ENCODE results near the gene SAPCD2. TPM values are rescaled to one million over a fixed set of nuclear protein-coding genes. Genes with fewer than 3 reads are reported as not detected.

The SAPCD2 gene
- polyA plus RNA-seq, 1 donor: 12.1 TPM

GRCh38 chr9:137020771-137021567 is 49.4 kb downstream of the SAPCD2 start:
- Histone ChIP-seq H3K27ac (ENCODE audit: low read length) (no peak overlapping the region), H3K9me3 (ENCODE audit: control insufficient read depth, low read depth, low read length) (peaks cover 35% of the 10 kb centered on the region), H3K36me3 (ENCODE audit: control insufficient read depth, insufficient read depth, low read length) (peaks cover 10% of the 10 kb centered on the region), H3K27me3 (ENCODE audit: control insufficient read depth, insufficient read depth, low read length) (no peaks in the 10 kb centered on the region), H3K4me1 (ENCODE audit: control insufficient read depth, insufficient read depth, low read length) (peaks cover 21% of the 10 kb centered on the region), H3K4me3 (ENCODE audit: low read length) (no peak overlapping the region)
- no CpG with 5 or more reads among the region's 32 CpGs for WGBS (ENCODE audit: insufficient coverage, low lambda C conversion rate)
- DNase-seq: no peak

GRCh38 chr9:137019891-137020683 is 50.3 kb downstream of the SAPCD2 start:
- no peak overlapping the region for H3K27ac ChIP-seq (ENCODE audit: low read length)
- peaks cover 12% of the 10 kb centered on the region for H3K36me3 ChIP-seq (ENCODE audit: control insufficient read depth, insufficient read depth, low read length)
- WGBS (ENCODE audit: insufficient coverage, low lambda C conversion rate): no CpG with 5 or more reads among the region's 34 CpGs
- peaks cover 41% of the 10 kb centered on the region for H3K9me3 ChIP-seq (ENCODE audit: control insufficient read depth, low read depth, low read length)
- H3K27me3 ChIP-seq (ENCODE audit: control insufficient read depth, insufficient read depth, low read length): no peaks in the 10 kb centered on the region
- no peak for DNase-seq
- H3K4me3 ChIP-seq (ENCODE audit: low read length): no peak overlapping the region
- H3K4me1 ChIP-seq (ENCODE audit: control insufficient read depth, insufficient read depth, low read length): peaks cover 21% of the 10 kb centered on the region

- Histone ChIP-seq H3K4me1 (ENCODE audit: control insufficient read depth, insufficient read depth, low read length) (peaks cover 21% of the 10 kb centered on the region), H3K36me3 (ENCODE audit: control insufficient read depth, insufficient read depth, low read length) (peaks cover 17% of the 10 kb centered on the region), H3K27ac (ENCODE audit: low read length) (no peak overlapping the region), H3K9me3 (ENCODE audit: control insufficient read depth, low read depth, low read length) (peaks cover 52% of the 10 kb centered on the region), H3K4me3 (ENCODE audit: low read length) (no peak overlapping the region), H3K27me3 (ENCODE audit: control insufficient read depth, insufficient read depth, low read length) (no peaks in the 10 kb centered on the region)
- WGBS (ENCODE audit: insufficient coverage, low lambda C conversion rate): no CpG with 5 or more reads among the region's 36 CpGs
- no peak for DNase-seq
These were observed 51.4 kb downstream of the SAPCD2 start for GRCh38 chr9:137018761-137019559.

GRCh38 chr9:137017791-137018497 is 52.4 kb downstream of the SAPCD2 start:
- Histone ChIP-seq H3K4me3 (ENCODE audit: low read length) (no peak overlapping the region), H3K27ac (ENCODE audit: low read length) (no peak overlapping the region), H3K9me3 (ENCODE audit: control insufficient read depth, low read depth, low read length) (peaks cover 59% of the 10 kb centered on the region), H3K27me3 (ENCODE audit: control insufficient read depth, insufficient read depth, low read length) (no peaks in the 10 kb centered on the region), H3K36me3 (ENCODE audit: control insufficient read depth, insufficient read depth, low read length) (peaks cover 17% of the 10 kb centered on the region), H3K4me1 (ENCODE audit: control insufficient read depth, insufficient read depth, low read length) (peaks cover 16% of the 10 kb centered on the region)
- no CpG with 5 or more reads among the region's 45 CpGs for WGBS (ENCODE audit: insufficient coverage, low lambda C conversion rate)
- no peak for DNase-seq

- Histone ChIP-seq H3K4me3 (ENCODE audit: low read length) (no peak overlapping the region), H3K27me3 (ENCODE audit: control insufficient read depth, insufficient read depth, low read length) (no peaks in the 10 kb centered on the region), H3K36me3 (ENCODE audit: control insufficient read depth, insufficient read depth, low read length) (peaks cover 17% of the 10 kb centered on the region), H3K9me3 (ENCODE audit: control insufficient read depth, low read depth, low read length) (peaks cover 58% of the 10 kb centered on the region), H3K4me1 (ENCODE audit: control insufficient read depth, insufficient read depth, low read length) (peaks cover 7% of the 10 kb centered on the region), H3K27ac (ENCODE audit: low read length) (no peak overlapping the region)
- whole genome bisulfite sequencing (ENCODE audit: insufficient coverage, low lambda C conversion rate): no CpG with 5 or more reads among the region's 28 CpGs
- no peak for DNase-seq
These were observed 53.3 kb downstream of the SAPCD2 start for GRCh38 chr9:137017071-137017470.

- Histone ChIP-seq H3K27me3 (ENCODE audit: control insufficient read depth, insufficient read depth, low read length) (no peaks in the 10 kb centered on the region), H3K9me3 (ENCODE audit: control insufficient read depth, low read depth, low read length) (peaks cover 58% of the 10 kb centered on the region), H3K4me3 (ENCODE audit: low read length) (no peak overlapping the region), H3K27ac (ENCODE audit: low read length) (no peak overlapping the region), H3K4me1 (ENCODE audit: control insufficient read depth, insufficient read depth, low read length) (peaks cover 4% of the 10 kb centered on the region), H3K36me3 (ENCODE audit: control insufficient read depth, insufficient read depth, low read length) (peaks cover 17% of the 10 kb centered on the region)
- no CpG with 5 or more reads among the region's 16 CpGs for WGBS (ENCODE audit: insufficient coverage, low lambda C conversion rate)
- DNase-seq: no peak
These were observed 53.9 kb downstream of the SAPCD2 start for GRCh38 chr9:137016436-137016835.

GRCh38 chr9:137015976-137016375 is 54.4 kb downstream of the SAPCD2 start:
- H3K27ac ChIP-seq (ENCODE audit: low read length): no peak overlapping the region
- no peak overlapping the region for H3K4me3 ChIP-seq (ENCODE audit: low read length)
- H3K27me3 ChIP-seq (ENCODE audit: control insufficient read depth, insufficient read depth, low read length): no peaks in the 10 kb centered on the region
- H3K9me3 ChIP-seq (ENCODE audit: control insufficient read depth, low read depth, low read length): peaks cover 55% of the 10 kb centered on the region
- peaks cover 17% of the 10 kb centered on the region for H3K36me3 ChIP-seq (ENCODE audit: control insufficient read depth, insufficient read depth, low read length)
- DNase-seq: no peak
- WGBS (ENCODE audit: insufficient coverage, low lambda C conversion rate): no CpG with 5 or more reads among the region's 21 CpGs
- H3K4me1 ChIP-seq (ENCODE audit: control insufficient read depth, insufficient read depth, low read length): no peaks in the 10 kb centered on the region

GRCh38 chr9:137015540-137015930 is 54.8 kb downstream of the SAPCD2 start:
- DNase-seq: no peak
- peaks cover 53% of the 10 kb centered on the region for H3K9me3 ChIP-seq (ENCODE audit: control insufficient read depth, low read depth, low read length)
- H3K27me3 ChIP-seq (ENCODE audit: control insufficient read depth, insufficient read depth, low read length): no peaks in the 10 kb centered on the region
- H3K36me3 ChIP-seq (ENCODE audit: control insufficient read depth, insufficient read depth, low read length): peaks cover 17% of the 10 kb centered on the region
- H3K27ac ChIP-seq (ENCODE audit: low read length): no peak overlapping the region
- no CpG with 5 or more reads among the region's 25 CpGs for WGBS (ENCODE audit: insufficient coverage, low lambda C conversion rate)
- H3K4me3 ChIP-seq (ENCODE audit: low read length): no peak overlapping the region
- no peaks in the 10 kb centered on the region for H3K4me1 ChIP-seq (ENCODE audit: control insufficient read depth, insufficient read depth, low read length)

GRCh38 chr9:137014776-137015539 is 55.4 kb downstream of the SAPCD2 start:
- no peak overlapping the region for H3K4me3 ChIP-seq (ENCODE audit: low read length)
- DNase-seq: no peak
- H3K27ac ChIP-seq (ENCODE audit: low read length): no peak overlapping the region
- peaks cover 51% of the 10 kb centered on the region for H3K9me3 ChIP-seq (ENCODE audit: control insufficient read depth, low read depth, low read length)
- no peaks in the 10 kb centered on the region for H3K4me1 ChIP-seq (ENCODE audit: control insufficient read depth, insufficient read depth, low read length)
- WGBS (ENCODE audit: insufficient coverage, low lambda C conversion rate): no CpG with 5 or more reads among the region's 36 CpGs
- H3K36me3 ChIP-seq (ENCODE audit: control insufficient read depth, insufficient read depth, low read length): peaks cover 17% of the 10 kb centered on the region
- H3K27me3 ChIP-seq (ENCODE audit: control insufficient read depth, insufficient read depth, low read length): no peaks in the 10 kb centered on the region
